GM12878 (cell line): ENCODE measurements around the gene SLC35F6. TPM values are rescaled to one million over a fixed set of nuclear protein-coding genes. Genes with fewer than 3 reads are reported as not detected.
A peak's percentile ranks its signal among the peaks of the same experiment; 100 is the strongest.

ENCODE experiments used
- ASH2L ChIP-seq: fragments of 300-600, 200-600 bp; sonication (generic); IDR thresholded peaks from 2 replicates; pipeline ENCODE4 v1.6.1; 2017; ENCODE audit warnings: low read depth, mild to moderate bottlenecking, borderline replicate concordance
- CEBPB ChIP-seq, 2 experiments: fragments of 150-350 bp in 1 of 2; IDR thresholded peaks; 2 replicates each; pipeline ENCODE4 v1.6.1; 2012 to 2014; ENCODE audit warnings: low read depth in 2 of 2, low read length in 2 of 2, borderline replicate concordance in 1 of 2, inconsistent platforms in 1 of 2
- EP300 ChIP-seq, 2 experiments: fragments of 150-350 bp in 1 of 2; IDR thresholded peaks; 2 replicates each; pipeline ENCODE4 v1.6.1; 2011 to 2012; ENCODE audit warnings: low read depth in 2 of 2, low read length in 2 of 2, borderline replicate concordance in 1 of 2, improper control_type of control experiment in 1 of 2, inconsistent platforms in 1 of 2; ENCODE audit not compliant: control insufficient read depth in 1 of 2
- IRF3 ChIP-seq: fragments of 450-650 bp; IDR thresholded peaks from 2 replicates; pipeline ENCODE4 v1.6.1; 2014; ENCODE audit warnings: mild to moderate bottlenecking
- KLF5 ChIP-seq: fragments of 450-650 bp; IDR thresholded peaks from 2 replicates; pipeline ENCODE4 v1.6.1; 2014; ENCODE audit warnings: mild to moderate bottlenecking; ENCODE audit not compliant: partially characterized antibody
- MEF2A ChIP-seq: IDR thresholded peaks from 2 replicates; pipeline ENCODE4 v1.6.1; 2011; ENCODE audit warnings: low read depth, mild to moderate bottlenecking, low read length, moderate library complexity; ENCODE audit not compliant: insufficient read depth
- NFXL1 ChIP-seq: fragments of 450-650 bp; IDR thresholded peaks from 2 replicates; pipeline ENCODE4 v1.6.1; 2017; ENCODE audit warnings: antibody characterized with exemption, mild to moderate bottlenecking, borderline replicate concordance
- NR2F1 ChIP-seq: fragments of 450-650 bp; conservative IDR thresholded peaks from 2 replicates; pipeline ENCODE4 v1.6.1; 2017; ENCODE audit warnings: mild to moderate bottlenecking
- PAX8 ChIP-seq: fragments of 450-650 bp; IDR thresholded peaks from 2 replicates; pipeline ENCODE4 v1.6.1; 2017; ENCODE audit warnings: mild to moderate bottlenecking, moderate library complexity
- PKNOX1 ChIP-seq: fragments of 450-650 bp; IDR thresholded peaks from 2 replicates; pipeline ENCODE4 v1.6.1; 2016; ENCODE audit warnings: mild to moderate bottlenecking
- POLR2AphosphoS2 ChIP-seq: IDR thresholded peaks from 2 replicates; pipeline ENCODE4 v1.6.1; 2011; ENCODE audit warnings: low read depth, mild to moderate bottlenecking, low read length, improper control_type of control experiment, moderate library complexity
- POLR2AphosphoS5 ChIP-seq: IDR thresholded peaks from 2 replicates; pipeline ENCODE4 v1.6.1; 2011; ENCODE audit warnings: mild to moderate bottlenecking, low read length, inconsistent platforms
- RELA ChIP-seq: fragments of 450-650 bp; IDR thresholded peaks from 2 replicates; pipeline ENCODE4 v1.8.0; 2014; ENCODE audit warnings: borderline replicate concordance; ENCODE audit not compliant: partially characterized antibody
- RFX5 ChIP-seq: IDR thresholded peaks from 2 replicates; pipeline ENCODE4 v1.6.1; 2011; ENCODE audit warnings: low read depth, low read length, improper control_type of control experiment
- SIX5 ChIP-seq: IDR thresholded peaks from 2 replicates; pipeline ENCODE4 v1.6.1; 2011; ENCODE audit warnings: mild to moderate bottlenecking, low read depth, low read length, moderate library complexity; ENCODE audit not compliant: severe bottlenecking
- SKIL ChIP-seq: fragments of 450-650 bp; IDR thresholded peaks from 2 replicates; pipeline ENCODE4 v1.6.1; 2017; ENCODE audit warnings: mild to moderate bottlenecking, low read depth, inconsistent platforms; ENCODE audit not compliant: poor library complexity, severe bottlenecking
- SREBF2 ChIP-seq: IDR thresholded peaks from 2 replicates; pipeline ENCODE4 v1.6.1; 2012; ENCODE audit warnings: mild to moderate bottlenecking, low read length
- USF1 ChIP-seq: IDR thresholded peaks from 2 replicates; pipeline ENCODE4 v1.6.1; 2011; ENCODE audit warnings: borderline replicate concordance, low read depth, mild to moderate bottlenecking, moderate library complexity, mixed read lengths, low read length; ENCODE audit not compliant: insufficient read depth; ENCODE audit errors: extremely low read length
- ZNF687 ChIP-seq: fragments of 450-650 bp; IDR thresholded peaks from 2 replicates; pipeline ENCODE4 v1.6.1; 2017; ENCODE audit warnings: mild to moderate bottlenecking, moderate library complexity
- polyA plus RNA-seq, 11 experiments: library from polyadenylated mRNA; depleted of rRNA in 4 of 11; unstranded in 6 of 11; stranded (reverse) in 5 of 11; fragments of >200 nt; fragmentation: Nextera tagmentation in 4 of 11; fragmentation: Illumina TruSeq in 1 of 11; extraction: Ambion mirVana in 4 of 11; extraction: Trizol in 1 of 11; gene quantifications; 1 replicate in 1 of 11; 2 replicates in 10 of 11; pipeline versions ENCODE4 v1.2.1 to v1.2.3, GENCODE V29; 2011 to 2016; ENCODE audit warnings: inconsistent platforms in 2 of 11, missing spikeins in 2 of 11, low read depth in 1 of 11
- total RNA-seq, 4 experiments: library from RNA; depleted of rRNA in 3 of 4; stranded (reverse); fragments of >200 nt in 3 of 4; fragmentation: Illumina TruSeq in 1 of 4; extraction: Trizol in 1 of 4; gene quantifications; 2 replicates each; pipeline versions ENCODE4 v1.2.1 to v1.2.3, GENCODE V29; 2013 to 2021

The SLC35F6 gene
- total and polyA plus RNA-seq, 10 of the 15 experiments (the other 5 are each of a cell fraction or from before 2014, with no cell fraction given): 4.0 to 10.5 (median 8.0) TPM

- TF ChIP-seq ZNF687: 0 out of 2 replicates have a peak, but pooled peaks have one; percentile 44
- peak in 1 of 2 experiments; percentile 10; a peak in 1 of 4 replicates for TF ChIP-seq CEBPB (IDR thresholded peaks at IDR 0.05; ENCODE audit: borderline replicate concordance in 1 of 2, low read depth in 2 of 2, low read length in 2 of 2)
- TF ChIP-seq IRF3: no peak
- no peak for TF ChIP-seq SIX5
- no peak for TF ChIP-seq PKNOX1
- TF ChIP-seq EP300 (IDR thresholded peaks at IDR 0.05; ENCODE audit: borderline replicate concordance in 1 of 2, control insufficient read depth in 1 of 2, low read depth in 2 of 2, low read length in 2 of 2): 0 out of 4 replicates have a peak, but pooled peaks of 1 of the 2 experiments have one; percentile 12
- peak; percentile 70 for TF ChIP-seq NR2F1
- TF ChIP-seq POLR2AphosphoS2: no peak
- no peak for TF ChIP-seq RELA
- TF ChIP-seq ASH2L: no peak
- no peak for TF ChIP-seq RFX5
- TF ChIP-seq SKIL: no peak
- no peak for TF ChIP-seq USF1
- TF ChIP-seq PAX8: no peak
- no peak for TF ChIP-seq MEF2A
- no peak for TF ChIP-seq NFXL1
- no peak for TF ChIP-seq POLR2AphosphoS5
- TF ChIP-seq SREBF2: no peak
- no peak for TF ChIP-seq KLF5
Measured at GRCh38 chr2:26757873-26758789, 6.0 kb upstream of the SLC35F6 start (continued).
